AG04449 (cell line): ENCODE results near the gene RNU7-1.

Experiments used
- CTCF ChIA-PET: fragments of 350-600 bp; formaldehyde crosslinking; extraction: SDS; loops from one replicate; lab custom pipeline; 2021; ENCODE audit warnings: antibody characterized with exemption; lab: Yijun Ruan, JAX
- POLR2A ChIA-PET: fragments of 400-600, 350-600 bp; formaldehyde crosslinking; extraction: SDS; loops from one replicate; lab custom pipeline; 2020; ENCODE audit warnings: antibody characterized with exemption, inconsistent platforms; lab: Yijun Ruan, JAX
- DNase-seq: peaks from one replicate; pipeline ENCODE4 v3.0.0-alpha.2; 2010; ENCODE audit warnings: low read depth, low spot score
- H3K4me3 ChIP-seq: 2 replicates; pipeline ENCODE4 v1.5.1; 2011; ENCODE audit warnings: low read depth, mild to moderate bottlenecking, control low read depth, low read length
- CTCF ChIP-seq: IDR thresholded peaks from one replicate; pipeline ENCODE4 v1.5.1; 2011; ENCODE audit warnings: mild to moderate bottlenecking, moderate library complexity, low read length, control low read depth, inconsistent platforms; ENCODE audit not compliant: insufficient read depth; ENCODE audit errors: missing control alignments

The RNU7-1 gene

GRCh38 chr12:6980740-6981139, 37.1 kb downstream of the RNU7-1 start:
- no peak for DNase-seq
- ChIA-PET POLR2A (no interaction called here), CTCF (interaction anchor here (1.8 kb wide), 1 partner anchor 16 kb away, joined by 6 read pairs; no protein-coding TSS in a partner anchor)

GRCh38 chr12:6981152-6982052, 37.8 kb downstream of the RNU7-1 start:
- TF ChIP-seq CTCF = no peak
- no peak overlapping the region for H3K4me3 ChIP-seq
- no peak for DNase-seq
- CTCF ChIA-PET = no interaction called here
- POLR2A ChIA-PET = no interaction called here

More at GRCh38 chr12:6980740-6981139, 37.1 kb downstream of the RNU7-1 start:
- TF ChIP-seq CTCF = no peak
- H3K4me3 ChIP-seq = no peak overlapping the region

- TF ChIP-seq CTCF = no peak
- ChIA-PET POLR2A (no interaction called here), CTCF (interaction anchor here (1.1 to 1.4 kb wide), 2 partner anchors 18 to 162 kb away, joined by 3 to 5 read pairs; no protein-coding TSS in a partner anchor)
- H3K4me3 ChIP-seq = no peak overlapping the region
- no peak for DNase-seq
Observed at GRCh38 chr12:6982532-6982931, 38.9 kb downstream of the RNU7-1 start.

GRCh38 chr12:6987956-6988553, 44.4 kb downstream of the RNU7-1 start:
- CTCF ChIA-PET = interaction anchor here (1.2 to 1.3 kb wide), 2 partner anchors 11 to 116 kb away, joined by 4 read pairs; no protein-coding TSS in a partner anchor
- TF ChIP-seq CTCF = no peak
- no peak overlapping the region for H3K4me3 ChIP-seq
- POLR2A ChIA-PET = no interaction called here
- no peak for DNase-seq
